Liver (tissue), 9 donors: Measurements from ENCODE around the gene WFIKKN1. TPM values are rescaled to one million over a fixed set of nuclear protein-coding genes. Genes with fewer than 3 reads are reported as not detected.

ENCODE experiments used
- DNase-seq: peaks from one replicate; pipeline ENCODE4 v3.0.0-alpha.2; 2017; ENCODE audit warnings: low spot score
- H3K27ac ChIP-seq, 2 donors: one replicate each; pipeline ENCODE4 v1.7.0; 2013; ENCODE audit warnings: inconsistent platforms in 2 of 2, low read length in 2 of 2, control low read depth in 1 of 2, low read depth in 1 of 2, mild to moderate bottlenecking in 1 of 2
- H3K27me3 ChIP-seq, 4 donors: one replicate each; pipeline versions ENCODE4 v1.6.1 to v1.7.0; 2013; ENCODE audit warnings: low read length in 3 of 4, inconsistent platforms in 1 of 4, mild to moderate bottlenecking in 1 of 4, moderate library complexity in 1 of 4; ENCODE audit not compliant: control insufficient read depth in 4 of 4, insufficient read depth in 4 of 4
- H3K36me3 ChIP-seq, 4 donors: one replicate each; pipeline versions ENCODE4 v1.6.1 to v1.7.0; 2013; ENCODE audit warnings: low read length in 3 of 4, mild to moderate bottlenecking in 3 of 4, low read depth in 1 of 4, moderate library complexity in 1 of 4; ENCODE audit not compliant: control insufficient read depth in 4 of 4, insufficient read depth in 3 of 4
- H3K4me1 ChIP-seq, 4 donors: one replicate each; pipeline versions ENCODE4 v1.6.1 to v1.7.0; 2013; ENCODE audit warnings: low read length in 3 of 4, mild to moderate bottlenecking in 3 of 4, moderate library complexity in 1 of 4; ENCODE audit not compliant: control insufficient read depth in 4 of 4, insufficient read depth in 4 of 4
- H3K4me3 ChIP-seq, 3 donors: one replicate each; pipeline versions ENCODE4 v1.6.1 to v1.7.0; 2013; ENCODE audit warnings: low read length in 3 of 3, control low read depth in 1 of 3, low read depth in 1 of 3, mild to moderate bottlenecking in 1 of 3
- H3K9ac ChIP-seq, 2 donors: one replicate each; pipeline ENCODE4 v1.7.0; 2013; ENCODE audit warnings: low read length in 2 of 2, mild to moderate bottlenecking in 2 of 2, moderate library complexity in 2 of 2, control low read depth in 1 of 2, low read depth in 1 of 2
- H3K9me3 ChIP-seq, 4 donors: one replicate each; pipeline versions ENCODE4 v1.6.1 to v1.7.0; 2013; ENCODE audit warnings: low read length in 3 of 4; ENCODE audit not compliant: control insufficient read depth in 4 of 4
- CTCF ChIP-seq: fragments of 150-350 bp; IDR thresholded peaks from 2 replicates; pipeline ENCODE4 v1.5.1; 2017; ENCODE audit warnings: improper control_type of control experiment, low read depth, low read length; ENCODE audit not compliant: missing input control
- EGR1 ChIP-seq, 2 donors: IDR thresholded peaks; 2 replicates each; pipeline ENCODE4 v1.6.1; 2016 to 2018; ENCODE audit warnings: antibody characterized with exemption in 2 of 2, low read depth in 2 of 2
- FOXA1 ChIP-seq: IDR thresholded peaks from 2 replicates; pipeline ENCODE4 v1.6.1; 2016; ENCODE audit warnings: antibody characterized with exemption
- FOXA2 ChIP-seq: IDR thresholded peaks from 2 replicates; pipeline ENCODE4 v1.6.1; 2016; ENCODE audit warnings: antibody characterized with exemption
- HNF4A ChIP-seq, 2 donors: conservative IDR thresholded peaks; 2 replicates each; pipeline ENCODE4 v1.6.1; 2016; ENCODE audit warnings: antibody characterized with exemption in 2 of 2, mild to moderate bottlenecking in 2 of 2
- HNF4G ChIP-seq: IDR thresholded peaks from 2 replicates; pipeline ENCODE4 v1.6.1; 2016; ENCODE audit warnings: antibody characterized with exemption
- JUND ChIP-seq, 2 donors: IDR thresholded peaks; 2 replicates each; pipeline ENCODE4 v1.6.1; 2016; ENCODE audit warnings: antibody characterized with exemption in 2 of 2
- NR2F2 ChIP-seq: IDR thresholded peaks from 2 replicates; pipeline ENCODE4 v1.6.1; 2016; ENCODE audit warnings: antibody characterized with exemption
- RAD21 ChIP-seq, 2 donors: IDR thresholded peaks; 2 replicates each; pipeline ENCODE4 v1.6.1; 2016; ENCODE audit warnings: antibody characterized with exemption in 2 of 2, mild to moderate bottlenecking in 2 of 2
- RXRA ChIP-seq, 2 donors: IDR thresholded peaks; 2 replicates each; pipeline ENCODE4 v1.6.1; 2017 to 2018; ENCODE audit warnings: antibody characterized with exemption in 2 of 2, mild to moderate bottlenecking in 1 of 2
- SP1 ChIP-seq: IDR thresholded peaks from 2 replicates; pipeline ENCODE4 v1.6.1; 2018; ENCODE audit warnings: antibody characterized with exemption, mild to moderate bottlenecking
- TAF1 ChIP-seq: conservative IDR thresholded peaks from 2 replicates; pipeline ENCODE4 v1.6.1; 2016; ENCODE audit warnings: antibody characterized with exemption, mild to moderate bottlenecking
- YY1 ChIP-seq: IDR thresholded peaks from 2 replicates; pipeline ENCODE4 v1.6.1; 2016; ENCODE audit warnings: antibody characterized with exemption, mild to moderate bottlenecking
- ZBTB33 ChIP-seq: IDR thresholded peaks from 2 replicates; pipeline ENCODE4 v1.6.1; 2016; ENCODE audit warnings: antibody characterized with exemption
- WGBS: extraction: QIAGEN DNeasy Blood & Tissue Kit; methylation state at CpG from one replicate; pipeline ENCODE4 v1.1.7; 2013; 5-methylcytosine and 5-hydroxymethylcytosine counted together
- polyA plus RNA-seq, 2 donors: library from polyadenylated mRNA; stranded (reverse) in 1 of 2; unstranded in 1 of 2; fragments of 200-250 nt in 1 of 2; fragments of >200 nt in 1 of 2; fragmentation: Nextera tagmentation in 1 of 2; extraction: Ambion mirVana in 1 of 2; gene quantifications; one replicate each; pipeline versions ENCODE4 v1.2.1 to v1.2.3, GENCODE V29; 2013 to 2015
- total RNA-seq, 2 donors: library from RNA; depleted of rRNA; stranded (reverse); fragments of >200 nt; gene quantifications; one replicate each; pipeline ENCODE4 v1.2.3, GENCODE V29; 2014
- TF ChIP-seq, protein P1 (sequence below): IDR thresholded peaks from 2 replicates; pipeline ENCODE4 v1.6.1; 2016; ENCODE audit warnings: antibody characterized with exemption
- donor health status: healthy.
- donor health status: healthy.
- donor health status: healthy.
- donor health status: healthy.
- donor health status: healthy.

Gene WFIKKN1
- total and polyA plus RNA-seq, 4 donors = 0.19 to 1.2 (median 0.46) TPM

DNA sequence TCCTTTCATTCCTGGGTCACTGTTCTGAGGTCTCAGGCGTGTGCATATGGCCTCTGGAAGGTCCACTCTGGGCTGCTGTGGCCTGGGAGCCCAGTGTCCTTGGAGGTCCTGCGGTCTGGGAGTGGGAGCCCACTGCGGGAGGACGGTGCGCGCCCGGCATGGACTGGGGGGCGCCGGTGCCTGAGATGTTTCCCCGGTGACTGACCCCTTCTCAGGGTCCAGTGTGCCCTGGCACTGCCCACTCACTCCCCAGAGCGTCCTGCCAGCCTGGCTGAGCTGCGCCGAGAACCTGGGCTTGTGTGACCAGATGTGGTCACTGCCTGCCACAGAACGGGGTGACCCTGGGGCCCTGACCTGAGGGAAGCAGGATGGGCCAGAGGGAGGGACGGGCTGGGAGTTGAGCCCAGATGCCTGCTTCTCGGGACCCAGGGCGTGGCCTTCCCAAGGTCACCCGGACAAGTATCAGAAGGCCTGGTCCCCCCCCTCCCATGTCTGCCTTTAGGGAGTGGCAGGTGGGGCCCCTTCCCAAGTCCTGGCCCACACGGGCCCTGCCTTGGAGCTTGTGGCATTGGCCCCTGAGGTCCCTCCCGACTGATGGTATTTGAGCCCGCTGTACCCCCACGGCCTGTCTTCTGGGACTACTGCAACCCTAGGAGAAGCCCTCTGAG is 43.6 kb downstream of the WFIKKN1 start:
- TF ChIP-seq RXRA (IDR thresholded peaks at IDR 0.05) (no peak), TAF1 (no peak)
- H3K9ac ChIP-seq = no peak overlapping the region
- no peaks in the 10 kb centered on the region for H3K27me3 ChIP-seq
- H3K4me1 ChIP-seq = peaks cover 5 to 27% (median 14%) of the 10 kb centered on the region in 4 donors
- peaks cover 5 to 37% (median 19%) of the 10 kb centered on the region in 4 donors for H3K36me3 ChIP-seq
- no peaks in the 10 kb centered on the region for H3K9me3 ChIP-seq
- WGBS = 85% methylated on average over 22 of the region's 22 CpGs
- DNase-seq = no peak
- H3K27ac ChIP-seq = no peak overlapping the region
- no peak overlapping the region for H3K4me3 ChIP-seq

DNA sequence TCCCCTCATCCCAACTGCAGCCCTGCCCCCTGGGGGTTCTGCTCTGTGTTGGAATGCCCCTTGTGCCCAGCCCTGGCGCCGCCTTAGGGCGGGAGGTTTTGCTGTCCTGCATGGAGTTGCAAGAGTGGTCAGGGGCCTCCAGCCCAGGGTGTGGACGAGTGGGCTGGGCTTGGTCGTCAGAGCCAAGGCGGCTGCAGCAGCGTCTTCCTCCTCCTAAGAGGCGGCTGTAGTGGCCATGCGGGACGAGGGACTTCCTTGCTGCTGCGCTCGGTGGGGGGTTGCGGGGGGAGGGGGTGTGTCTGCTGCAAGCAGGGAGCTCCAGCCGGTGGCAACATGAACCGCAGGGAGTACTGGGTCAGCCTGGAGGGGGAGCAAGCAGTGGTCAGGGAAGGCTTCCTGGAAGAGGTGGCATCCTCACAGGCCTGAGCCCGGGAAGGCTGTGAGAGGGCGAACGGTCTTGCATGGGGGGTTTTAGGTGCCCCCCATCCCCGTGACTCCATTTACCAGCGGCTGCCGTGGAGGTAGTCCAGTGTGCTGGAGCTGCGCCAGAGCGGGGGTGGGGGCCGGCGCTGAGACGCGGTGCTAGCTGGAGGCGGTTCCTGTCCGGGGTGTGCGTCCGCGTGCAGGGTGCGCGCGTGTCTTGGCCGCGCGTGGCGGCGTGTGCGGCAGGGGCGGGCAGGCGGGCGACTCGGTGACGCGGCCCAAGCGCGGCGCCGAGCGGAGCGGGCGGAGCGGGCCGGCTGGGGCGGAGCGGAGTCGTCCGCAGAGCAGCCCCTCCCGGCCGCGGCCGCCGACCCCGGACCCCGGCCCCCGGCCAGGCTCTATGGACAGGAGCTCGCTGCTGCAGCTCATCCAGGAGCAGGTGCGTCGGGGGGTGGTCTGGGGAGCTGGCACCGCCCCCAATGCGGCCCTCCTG is 44.4 kb downstream of the WFIKKN1 start, which contains the start of gene RHBDL1:
RHBDL1 (plus strand) TSS at position 704 of the 916 bp plus-strand sequence; CDS start at position 824, 120 bp downstream.
- peak within 1 kb of the TSS in 1 of 3 donors; percentile 47 for H3K4me3 ChIP-seq
- peaks cover 5 to 34% (median 19%) of the 10 kb centered on the region in 4 donors for H3K36me3 ChIP-seq
- H3K27ac ChIP-seq = no peak within 1 kb of the TSS
- no peak for DNase-seq
- 9% methylated on average over 73 of the region's 73 CpGs for WGBS
- TF ChIP-seq EGR1 (IDR thresholded peaks at IDR 0.05; ENCODE audit: low read depth in 2 of 2) (no peak), JUND (IDR thresholded peaks at IDR 0.05) (no peak), RXRA (IDR thresholded peaks at IDR 0.05) (no peak)
- no peaks in the 10 kb centered on the region for H3K9me3 ChIP-seq
- peaks cover 6 to 28% (median 15%) of the 10 kb centered on the region in 4 donors for H3K4me1 ChIP-seq
- H3K9ac ChIP-seq = no peak within 1 kb of the TSS
- no peaks in the 10 kb centered on the region for H3K27me3 ChIP-seq

- Histone ChIP-seq H3K9ac (no peak overlapping the region), H3K36me3 (peaks cover 5 to 26% (median 16%) of the 10 kb centered on the region in 4 donors), H3K4me3 (peak overlapping the region in 1 of 3 donors; percentile 47), H3K27me3 (no peaks in the 10 kb centered on the region), H3K9me3 (no peaks in the 10 kb centered on the region), H3K27ac (no peak overlapping the region), H3K4me1 (peaks cover 7 to 32% (median 18%) of the 10 kb centered on the region in 4 donors)
- TF ChIP-seq TAF1 (no peak), HNF4A (conservative IDR thresholded peaks at IDR 0.05) (no peak), SP1 (no peak), JUND (IDR thresholded peaks at IDR 0.05) (no peak), RAD21 (IDR thresholded peaks at IDR 0.05) (no peak), CTCF (no peak), EGR1 (IDR thresholded peaks at IDR 0.05; ENCODE audit: low read depth in 2 of 2) (no peak), ZBTB33 (no peak), YY1 (no peak), NR2F2 (no peak), RXRA (IDR thresholded peaks at IDR 0.05) (no peak), FOXA1 (no peak), FOXA2 (no peak), HNF4G (no peak)
- TF ChIP-seq, protein P1, sequence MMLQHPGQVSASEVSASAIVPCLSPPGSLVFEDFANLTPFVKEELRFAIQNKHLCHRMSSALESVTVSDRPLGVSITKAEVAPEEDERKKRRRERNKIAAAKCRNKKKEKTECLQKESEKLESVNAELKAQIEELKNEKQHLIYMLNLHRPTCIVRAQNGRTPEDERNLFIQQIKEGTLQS = no peak
- DNase-seq = no peak
- 44% methylated on average over 25 of the region's 25 CpGs for WGBS
Observed at GRCh38 chr16:675884-676564, 45.2 kb downstream of the WFIKKN1 start.
